HCT116 (cell line): ENCODE results near the gene SYNE1. TPM values are rescaled to one million over a fixed set of nuclear protein-coding genes. Genes with fewer than 3 reads are reported as not detected.

Source experiments
- ATAC-seq: fragments of 200-7000 bp; cut with Tn5 transposase; 2 replicates; pipeline ENCODE4 v1.9.1; 2020; ENCODE audit warnings: mild to moderate bottlenecking, moderate library complexity
- BruUV-seq: library from RNA; stranded (reverse); fragments of 400-500 nt; replicated peaks from 2 replicates; lab custom pipeline; 2021; lab: Mats Ljungman, UMichigan
- CTCF ChIA-PET: fragments of 300-600 bp; sonication (Branson Sonifier 250); formaldehyde crosslinking; loops from one replicate; lab custom pipeline; 2021; ENCODE audit warnings: antibody characterized with exemption; lab: Charles Lee
- POLR2A ChIA-PET: fragments of 300-600, 350-600 bp; sonication (Branson Sonifier 250); formaldehyde crosslinking; loops from one replicate; lab custom pipeline; 2021; ENCODE audit warnings: antibody characterized with exemption; lab: Charles Lee
- RAD21 ChIA-PET, 2 experiments: fragments of 300-600 bp; sonication (Branson Sonifier 250); formaldehyde crosslinking; loops; one replicate each; lab custom pipeline; 2023; ENCODE audit warnings: low total read pairs in 2 of 2; ENCODE audit not compliant: uncharacterized antibody in 2 of 2, unreplicated experiment in 2 of 2, low non-redundant PET in 1 of 2; lab: Charles Lee
- DNase-seq: peaks from one replicate; pipeline ENCODE4 v3.0.0-alpha.2; 2010; ENCODE audit warnings: low read depth, low spot score
- H2AFZ ChIP-seq: fragments of 200-600 bp; shearing (Covaris generic), sonication (generic); 2 replicates; pipeline ENCODE4 v1.6.1; 2017; ENCODE audit warnings: low read depth, mixed run types, mixed read lengths, antibody characterized with exemption, low read length; ENCODE audit not compliant: poor library complexity, severe bottlenecking
- H3K27ac ChIP-seq: 2 replicates; pipeline ENCODE4 v1.5.1; 2012; ENCODE audit warnings: low read depth, low read length
- H3K27me3 ChIP-seq: fragments of 200-600 bp; sonication (generic); 2 replicates; pipeline ENCODE4 v1.6.1; 2016; ENCODE audit warnings: mixed run types, low read length, mixed read lengths; ENCODE audit not compliant: insufficient read depth
- H3K36me3 ChIP-seq, 2 experiments: fragments of 200-500 bp in 1 of 2; fragments of 200-600 bp in 1 of 2; sonication (Bioruptor generic) in 1 of 2; sonication (generic) in 1 of 2; 2 replicates each; pipeline versions ENCODE4 v1.5.1 to v1.6.1; 2014 to 2016; ENCODE audit warnings: low read length in 2 of 2, inconsistent platforms in 1 of 2, mixed read lengths in 1 of 2, mixed run types in 1 of 2; ENCODE audit not compliant: insufficient read depth in 2 of 2, control insufficient read depth in 1 of 2
- H3K4me1 ChIP-seq, 2 experiments: fragments of 200-600 bp in 1 of 2; sonication (generic) in 1 of 2; 2 replicates each; pipeline versions ENCODE4 v1.5.1 to v1.6.1; 2012 to 2017; ENCODE audit warnings: low read length in 2 of 2, inconsistent platforms in 1 of 2, mild to moderate bottlenecking in 1 of 2, mixed read lengths in 1 of 2, mixed run types in 1 of 2, moderate library complexity in 1 of 2; ENCODE audit not compliant: insufficient read depth in 2 of 2, control insufficient read depth in 1 of 2
- H3K4me2 ChIP-seq: fragments of 200-600 bp; sonication (generic); 2 replicates; pipeline ENCODE4 v1.6.1; 2017; ENCODE audit warnings: mixed run types, low read length, mixed read lengths
- H3K4me3 ChIP-seq, 2 experiments: fragments of 200-600 bp in 1 of 2; sonication (generic) in 1 of 2; replicated peaks in 1 of 2; 2 replicates each; pipeline ENCODE4 v1.5.1; 2011 to 2016; ENCODE audit warnings: low read length in 2 of 2, control low read depth in 1 of 2, low read depth in 1 of 2, mild to moderate bottlenecking in 1 of 2, mixed read lengths in 1 of 2, mixed run types in 1 of 2
- H3K79me2 ChIP-seq: fragments of 200-600 bp; sonication (generic); 2 replicates; pipeline ENCODE4 v1.6.1; 2017; ENCODE audit warnings: mild to moderate bottlenecking, mixed run types, low read length, moderate library complexity, mixed read lengths; ENCODE audit not compliant: insufficient read depth
- H3K9ac ChIP-seq: fragments of 200-600 bp; sonication (generic); 2 replicates; pipeline ENCODE4 v1.6.1; 2016; ENCODE audit warnings: low read length, mixed read lengths
- H3K9me2 ChIP-seq: fragments of 200-600 bp; sonication (generic), shearing (Covaris generic); 2 replicates; pipeline ENCODE4 v1.6.1; 2017; ENCODE audit warnings: mixed run types, mild to moderate bottlenecking, moderate library complexity; ENCODE audit not compliant: insufficient read depth
- H3K9me3 ChIP-seq, 2 experiments: fragments of 200-500 bp in 1 of 2; fragments of 200-600 bp in 1 of 2; sonication (Bioruptor generic) in 1 of 2; sonication (generic) in 1 of 2; 2 replicates each; pipeline ENCODE4 v1.6.1; 2014 to 2017; ENCODE audit warnings: low read length in 2 of 2, mixed read lengths in 2 of 2, inconsistent platforms in 1 of 2, low read depth in 1 of 2, mild to moderate bottlenecking in 1 of 2, mixed run types in 1 of 2, moderate library complexity in 1 of 2; ENCODE audit not compliant: control insufficient read depth in 1 of 2, insufficient read depth in 1 of 2
- H4K20me1 ChIP-seq: fragments of 200-600 bp; sonication (generic), shearing (Covaris generic); 2 replicates; pipeline ENCODE4 v1.6.1; 2017; ENCODE audit warnings: mixed run types, mild to moderate bottlenecking, moderate library complexity; ENCODE audit not compliant: insufficient read depth
- CBX3 ChIP-seq: IDR thresholded peaks from 2 replicates; pipeline ENCODE4 v1.6.1; 2012; ENCODE audit warnings: low read depth
- CEBPB ChIP-seq: IDR thresholded peaks from 2 replicates; pipeline ENCODE4 v1.6.1; 2012; ENCODE audit warnings: low read depth
- JUND ChIP-seq: IDR thresholded peaks from 2 replicates; pipeline ENCODE4 v1.6.1; 2012
- POLR2A ChIP-seq: IDR thresholded peaks from 2 replicates; pipeline ENCODE4 v1.7.0; 2011; ENCODE audit warnings: borderline replicate concordance; ENCODE audit not compliant: insufficient read depth, insufficient read length; ENCODE audit errors: extremely low read depth
- RAD21 ChIP-seq: IDR thresholded peaks from 2 replicates; pipeline ENCODE4 v1.6.1; 2012; ENCODE audit warnings: low read depth, mild to moderate bottlenecking
- SP1 ChIP-seq: IDR thresholded peaks from 2 replicates; pipeline ENCODE4 v1.6.1; 2012; ENCODE audit warnings: low read depth
- TCF7L2 ChIP-seq: IDR thresholded peaks from 2 replicates; pipeline ENCODE4 v1.7.0; 2011; ENCODE audit warnings: borderline replicate concordance, inconsistent platforms; ENCODE audit not compliant: insufficient read depth, insufficient read length; ENCODE audit errors: extremely low read depth
- YY1 ChIP-seq: IDR thresholded peaks from 2 replicates; pipeline ENCODE4 v1.6.1; 2011; ENCODE audit warnings: low read length, low read depth, moderate library complexity, mild to moderate bottlenecking; ENCODE audit not compliant: insufficient replicate concordance; ENCODE audit errors: extremely low read depth
- intact Hi-C: fragments of 100-400 bp; cut with micrococcal nuclease; formaldehyde crosslinking; loops from 2 replicates; pipeline ENCODE4 v1.10.0; 2022
- total RNA-seq: library from RNA; stranded (reverse); gene quantifications from one replicate; pipeline ENCODE4 v1.2.1, GENCODE V29; 2021; ENCODE audit not compliant: unreplicated experiment
- TF ChIP-seq, protein P1 (sequence below): IDR thresholded peaks from 2 replicates; pipeline ENCODE4 v1.6.1; 2012; ENCODE audit warnings: low read depth
- TF ChIP-seq, protein P2 (sequence below): IDR thresholded peaks from 2 replicates; pipeline ENCODE4 v1.6.1; 2011; ENCODE audit warnings: mild to moderate bottlenecking, low read length, moderate library complexity; ENCODE audit not compliant: insufficient replicate concordance; ENCODE audit errors: extremely low read depth

Gene SYNE1
- total RNA-seq, 1 experiment from 2014 or later = 5.4 TPM

GRCh38 chr6:152261179-152261578 is 376.0 kb downstream of the SYNE1 start:
- no peaks in the 10 kb centered on the region; a peak in 1 of 4 replicates for H3K9me3 ChIP-seq
- DNase-seq (no peak), ATAC-seq (no peak)
- H3K4me2 ChIP-seq = no peak overlapping the region
- POLR2A ChIA-PET = no interaction called here
- no peaks in the 10 kb centered on the region for H3K4me1 ChIP-seq
- H3K9ac ChIP-seq = no peak overlapping the region
- no peak overlapping the region for H3K4me3 ChIP-seq
- CTCF ChIA-PET = no interaction called here
- no peaks in the 10 kb centered on the region for H3K27me3 ChIP-seq
- no peaks in the 10 kb centered on the region for H3K79me2 ChIP-seq
- no peaks in the 10 kb centered on the region for H4K20me1 ChIP-seq
- intact Hi-C loops = no loop called here
- no peak for TF ChIP-seq SP1
- no peak for TF ChIP-seq POLR2A
- TF ChIP-seq, protein P1, sequence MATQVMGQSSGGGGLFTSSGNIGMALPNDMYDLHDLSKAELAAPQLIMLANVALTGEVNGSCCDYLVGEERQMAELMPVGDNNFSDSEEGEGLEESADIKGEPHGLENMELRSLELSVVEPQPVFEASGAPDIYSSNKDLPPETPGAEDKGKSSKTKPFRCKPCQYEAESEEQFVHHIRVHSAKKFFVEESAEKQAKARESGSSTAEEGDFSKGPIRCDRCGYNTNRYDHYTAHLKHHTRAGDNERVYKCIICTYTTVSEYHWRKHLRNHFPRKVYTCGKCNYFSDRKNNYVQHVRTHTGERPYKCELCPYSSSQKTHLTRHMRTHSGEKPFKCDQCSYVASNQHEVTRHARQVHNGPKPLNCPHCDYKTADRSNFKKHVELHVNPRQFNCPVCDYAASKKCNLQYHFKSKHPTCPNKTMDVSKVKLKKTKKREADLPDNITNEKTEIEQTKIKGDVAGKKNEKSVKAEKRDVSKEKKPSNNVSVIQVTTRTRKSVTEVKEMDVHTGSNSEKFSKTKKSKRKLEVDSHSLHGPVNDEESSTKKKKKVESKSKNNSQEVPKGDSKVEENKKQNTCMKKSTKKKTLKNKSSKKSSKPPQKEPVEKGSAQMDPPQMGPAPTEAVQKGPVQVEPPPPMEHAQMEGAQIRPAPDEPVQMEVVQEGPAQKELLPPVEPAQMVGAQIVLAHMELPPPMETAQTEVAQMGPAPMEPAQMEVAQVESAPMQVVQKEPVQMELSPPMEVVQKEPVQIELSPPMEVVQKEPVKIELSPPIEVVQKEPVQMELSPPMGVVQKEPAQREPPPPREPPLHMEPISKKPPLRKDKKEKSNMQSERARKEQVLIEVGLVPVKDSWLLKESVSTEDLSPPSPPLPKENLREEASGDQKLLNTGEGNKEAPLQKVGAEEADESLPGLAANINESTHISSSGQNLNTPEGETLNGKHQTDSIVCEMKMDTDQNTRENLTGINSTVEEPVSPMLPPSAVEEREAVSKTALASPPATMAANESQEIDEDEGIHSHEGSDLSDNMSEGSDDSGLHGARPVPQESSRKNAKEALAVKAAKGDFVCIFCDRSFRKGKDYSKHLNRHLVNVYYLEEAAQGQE = no peak
- TF ChIP-seq TCF7L2 = no peak
- no peak overlapping the region for H3K27ac ChIP-seq
- RAD21 ChIA-PET = no interaction called here
- no peak overlapping the region for H2AFZ ChIP-seq
- no peaks in the 10 kb centered on the region for H3K9me2 ChIP-seq
- H3K36me3 ChIP-seq = no peaks in the 10 kb centered on the region
- no TSS peak for BruUV-seq

- no peaks in the 10 kb centered on the region for H3K27me3 ChIP-seq
- H3K79me2 ChIP-seq = no peaks in the 10 kb centered on the region
- ATAC-seq = no peak
- no peak for DNase-seq
- no peaks in the 10 kb centered on the region for H3K36me3 ChIP-seq
- no peak overlapping the region for H3K4me3 ChIP-seq
- no TSS peak for BruUV-seq
- no peaks in the 10 kb centered on the region for H3K4me1 ChIP-seq
- POLR2A ChIA-PET = no interaction called here
- no peaks in the 10 kb centered on the region for H4K20me1 ChIP-seq
- H3K9me2 ChIP-seq = no peaks in the 10 kb centered on the region
- H3K27ac ChIP-seq = no peak overlapping the region
- CTCF ChIA-PET = interaction anchor here (1.4 kb wide), 1 partner anchor 9 kb away, joined by 4 read pairs; no protein-coding TSS in a partner anchor
- H3K4me2 ChIP-seq = no peak overlapping the region
- no peak overlapping the region for H2AFZ ChIP-seq
- intact Hi-C loops = no loop called here
- RAD21 ChIA-PET = no interaction called here
- H3K9me3 ChIP-seq = no peaks in the 10 kb centered on the region; a peak in 1 of 4 replicates
- no peak overlapping the region for H3K9ac ChIP-seq
- TF ChIP-seq TCF7L2 (no peak), CEBPB (no peak), YY1 (no peak), RAD21 (no peak), JUND (no peak), CBX3 (no peak)
- TF ChIP-seq, protein P2, sequence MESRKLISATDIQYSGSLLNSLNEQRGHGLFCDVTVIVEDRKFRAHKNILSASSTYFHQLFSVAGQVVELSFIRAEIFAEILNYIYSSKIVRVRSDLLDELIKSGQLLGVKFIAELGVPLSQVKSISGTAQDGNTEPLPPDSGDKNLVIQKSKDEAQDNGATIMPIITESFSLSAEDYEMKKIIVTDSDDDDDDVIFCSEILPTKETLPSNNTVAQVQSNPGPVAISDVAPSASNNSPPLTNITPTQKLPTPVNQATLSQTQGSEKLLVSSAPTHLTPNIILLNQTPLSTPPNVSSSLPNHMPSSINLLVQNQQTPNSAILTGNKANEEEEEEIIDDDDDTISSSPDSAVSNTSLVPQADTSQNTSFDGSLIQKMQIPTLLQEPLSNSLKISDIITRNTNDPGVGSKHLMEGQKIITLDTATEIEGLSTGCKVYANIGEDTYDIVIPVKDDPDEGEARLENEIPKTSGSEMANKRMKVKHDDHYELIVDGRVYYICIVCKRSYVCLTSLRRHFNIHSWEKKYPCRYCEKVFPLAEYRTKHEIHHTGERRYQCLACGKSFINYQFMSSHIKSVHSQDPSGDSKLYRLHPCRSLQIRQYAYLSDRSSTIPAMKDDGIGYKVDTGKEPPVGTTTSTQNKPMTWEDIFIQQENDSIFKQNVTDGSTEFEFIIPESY = no peak
- TF ChIP-seq, protein P1 = no peak
Measured at GRCh38 chr6:152259234-152259633, 377.9 kb downstream of the SYNE1 start.
